Measurements from ENCODE around the gene REPIN1. TPM values are rescaled to one million over a fixed set of nuclear protein-coding genes. Genes with fewer than 3 reads are reported as not detected.

The REPIN1 gene
- polyA plus RNA-seq, 1 donor = 80.7 TPM

DNA sequence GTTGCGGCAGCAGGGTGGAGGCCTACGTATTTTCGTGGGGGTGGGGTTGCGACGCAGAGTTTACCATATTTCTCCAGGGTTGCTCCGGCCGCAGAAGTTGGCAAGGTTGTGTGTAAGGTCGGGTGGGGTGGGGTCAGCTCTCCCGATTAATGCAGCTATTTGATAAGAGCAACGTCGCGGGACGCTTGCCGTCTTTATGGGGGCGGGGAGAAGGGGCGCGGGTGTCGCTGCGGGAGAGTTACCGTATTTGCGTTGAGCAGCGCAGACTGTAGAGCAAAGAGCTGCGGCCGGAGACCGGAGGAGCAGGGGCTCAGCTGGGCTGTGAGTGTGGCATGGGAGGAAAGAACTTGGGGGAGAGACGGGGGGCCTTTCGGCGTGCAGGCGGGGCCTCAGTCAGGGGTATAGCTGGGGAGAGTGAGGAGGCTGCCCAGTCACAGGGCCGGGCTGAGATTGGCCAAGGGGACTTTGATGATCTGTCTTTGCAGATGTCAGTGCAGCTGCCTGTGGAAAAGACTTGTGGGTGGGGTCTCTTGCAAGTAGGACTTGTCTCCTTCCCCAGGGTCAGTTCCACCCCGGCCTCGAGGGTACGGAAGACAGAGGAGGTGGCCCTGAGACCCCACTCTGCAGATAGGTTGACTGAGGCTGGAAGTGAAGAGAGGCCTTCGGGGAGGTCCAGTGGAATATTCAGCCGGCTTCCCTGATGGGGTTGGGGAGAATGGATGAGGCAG lies 37.1 kb downstream of the REPIN1 start:
- no peak for DNase-seq

DNA sequence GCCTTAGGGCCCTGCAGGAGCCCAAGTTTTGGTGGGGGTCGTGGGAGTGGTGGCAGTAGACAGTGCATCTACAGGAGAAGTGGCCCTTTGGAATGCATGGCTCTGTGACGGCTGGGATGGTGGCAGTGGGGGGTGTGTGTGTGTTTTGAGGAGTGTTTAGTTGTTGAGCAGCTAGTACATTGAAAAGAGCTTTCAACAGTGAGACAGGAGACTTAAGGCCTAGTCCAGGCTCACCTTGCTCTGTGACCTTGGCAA lies 37.6 kb downstream of the REPIN1 start:
- no peak for DNase-seq

DNA sequence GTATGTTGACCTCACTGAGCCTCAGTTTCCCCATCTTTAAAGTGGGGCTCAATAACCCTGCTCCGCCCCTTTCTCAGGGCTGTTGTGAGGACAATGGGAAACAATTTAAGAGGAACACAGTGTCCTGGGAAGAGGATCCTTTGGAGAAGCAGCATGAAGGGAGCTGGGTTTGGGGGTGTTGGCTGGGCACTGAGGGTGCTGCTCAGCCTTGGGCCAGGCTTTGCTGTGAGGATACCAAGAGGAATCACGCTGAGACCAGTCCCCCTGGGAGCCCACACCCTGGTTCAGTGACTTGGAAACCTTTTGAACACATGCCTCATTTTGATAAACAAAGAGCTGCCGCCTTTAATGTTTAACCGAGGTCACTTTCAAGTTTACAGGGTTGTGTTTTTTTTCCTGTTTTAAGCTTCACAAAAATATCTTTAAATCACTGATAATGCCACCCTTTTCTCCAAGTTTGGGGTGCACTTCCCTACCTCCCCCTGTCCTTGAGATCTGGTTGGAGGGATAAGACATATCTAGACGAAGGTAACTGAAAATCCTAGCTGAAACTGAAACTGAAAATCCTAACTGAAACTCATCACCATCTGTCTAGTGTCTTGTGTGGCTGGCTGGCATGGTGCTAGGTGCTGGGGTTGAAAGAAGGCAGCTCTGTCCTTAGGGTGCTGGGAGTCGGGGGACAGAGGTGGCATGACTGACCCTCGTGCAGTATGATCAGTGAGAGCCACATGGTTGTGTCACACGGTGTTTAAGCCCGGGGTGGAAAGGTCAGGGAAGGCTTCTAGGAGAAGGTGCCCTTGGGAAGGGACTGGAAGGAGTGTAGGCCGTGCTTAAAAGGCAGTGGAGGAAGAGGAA lies 38.2 kb downstream of the REPIN1 start:
- no peak for DNase-seq

DNA sequence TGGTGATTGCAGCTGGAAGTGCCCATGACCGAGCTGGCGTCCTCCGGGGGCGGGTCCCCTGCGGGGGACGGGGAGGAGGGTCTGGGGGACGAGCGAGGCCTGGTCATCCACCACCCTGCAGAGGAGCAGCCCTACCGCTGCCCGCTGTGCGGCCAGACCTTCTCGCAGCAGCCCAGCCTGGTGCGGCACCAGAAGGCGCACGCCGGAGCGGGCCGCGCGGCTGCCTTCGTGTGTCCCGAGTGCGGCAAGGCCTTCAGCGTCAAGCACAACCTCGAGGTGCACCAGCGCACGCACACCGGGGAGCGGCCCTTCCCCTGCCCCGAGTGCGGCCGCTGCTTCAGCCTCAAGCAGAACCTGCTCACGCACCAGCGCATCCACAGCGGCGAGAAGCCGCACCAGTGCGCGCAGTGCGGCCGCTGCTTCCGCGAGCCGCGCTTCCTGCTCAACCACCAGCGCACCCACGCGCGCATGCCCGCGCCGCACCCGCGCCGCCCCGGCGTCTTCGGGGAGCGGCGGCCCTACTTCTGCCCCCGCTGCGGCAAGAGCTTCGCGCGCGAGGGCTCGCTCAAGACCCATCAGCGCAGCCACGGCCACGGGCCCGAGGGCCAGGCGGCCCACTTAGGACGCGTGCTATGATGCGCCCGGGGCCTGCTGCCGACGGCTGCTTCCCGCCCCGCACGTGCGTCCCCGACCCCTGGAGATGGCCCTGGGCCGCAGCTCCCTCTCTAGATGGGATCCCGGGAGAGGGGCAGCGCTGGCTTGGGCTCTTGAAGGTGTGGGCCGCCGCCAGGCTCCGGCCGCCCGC lies 39.2 kb downstream of the REPIN1 start:
- no peak for DNase-seq

DNA sequence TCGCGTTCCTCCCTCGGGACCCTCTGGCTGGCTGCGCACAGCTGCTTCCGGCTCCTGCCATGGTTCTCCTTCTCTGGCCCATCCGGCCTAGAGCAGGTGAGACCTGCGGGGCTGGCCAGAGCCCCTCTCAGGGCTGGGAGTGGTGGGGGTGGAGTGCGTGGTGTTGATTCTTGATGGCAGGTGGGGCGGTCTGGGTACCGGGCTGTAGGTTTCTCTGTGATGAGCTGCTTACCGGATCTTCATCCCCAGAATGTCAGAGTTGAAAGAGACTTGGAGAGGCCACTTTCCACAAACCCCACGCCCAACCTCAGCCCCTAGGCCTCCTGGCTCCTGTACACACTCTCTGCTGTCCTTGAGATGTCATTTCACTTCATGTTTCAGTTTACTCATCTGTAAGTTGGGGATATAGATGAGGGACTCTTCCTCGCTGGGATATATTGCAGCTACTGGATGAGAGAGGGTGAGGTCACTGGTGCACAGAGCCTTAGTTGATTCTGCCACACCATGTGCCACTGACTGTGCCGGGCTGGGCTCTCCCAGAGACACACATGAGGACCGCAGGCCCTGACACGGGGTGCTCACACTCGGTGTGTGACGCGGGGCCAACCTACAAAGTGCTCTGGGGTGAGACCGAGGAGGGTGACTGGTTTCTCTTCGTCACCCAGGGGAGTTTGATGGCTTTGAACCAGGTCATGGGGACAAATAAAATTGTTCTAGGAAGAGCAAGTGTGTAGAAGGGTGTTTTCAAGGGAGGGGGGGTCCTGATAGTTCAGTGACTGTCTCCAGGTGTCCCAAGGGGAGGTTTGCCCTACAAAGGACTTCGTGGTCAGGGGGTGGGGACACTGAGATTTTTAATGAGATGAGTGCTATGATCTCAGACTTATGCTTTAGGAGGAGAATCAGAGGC lies 40.0 kb downstream of the REPIN1 start:
- DNase-seq = no peak

DNA sequence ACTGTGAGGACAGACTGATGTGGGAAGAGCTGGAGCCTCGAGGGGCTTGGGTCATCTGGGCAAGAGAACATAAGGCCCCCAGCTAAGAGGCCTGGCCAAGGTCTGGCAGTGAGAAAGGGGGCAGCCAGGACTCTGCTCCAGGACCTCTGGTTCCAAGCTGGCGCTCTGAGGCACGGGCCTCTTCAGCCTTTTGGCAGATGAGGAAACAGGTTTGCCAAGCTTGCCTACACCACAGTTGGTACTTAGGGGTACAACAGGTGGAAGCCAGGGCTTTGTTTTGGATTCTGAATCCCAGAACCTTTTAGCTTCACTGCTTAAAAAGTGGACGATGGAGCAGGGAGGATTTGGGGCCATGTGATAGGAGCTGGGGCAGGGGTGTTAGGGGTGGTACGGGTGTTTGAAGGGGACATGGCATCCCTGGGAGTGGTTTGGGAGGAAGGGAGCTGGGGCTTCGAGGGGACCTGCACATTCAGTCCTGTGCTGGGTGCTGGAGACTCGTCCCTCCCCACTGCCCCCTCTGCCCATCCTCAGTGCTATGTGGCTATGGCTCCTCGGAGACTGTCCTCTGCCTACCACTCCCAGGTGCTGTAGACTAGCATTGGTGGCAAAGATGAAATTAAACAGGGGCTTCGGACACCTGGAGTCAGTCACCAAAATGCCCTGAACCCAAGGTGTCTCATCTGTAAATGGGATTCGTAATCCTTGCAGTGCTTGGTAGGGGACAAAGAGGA lies 40.8 kb downstream of the REPIN1 start:
- DNase-seq = no peak

DNA sequence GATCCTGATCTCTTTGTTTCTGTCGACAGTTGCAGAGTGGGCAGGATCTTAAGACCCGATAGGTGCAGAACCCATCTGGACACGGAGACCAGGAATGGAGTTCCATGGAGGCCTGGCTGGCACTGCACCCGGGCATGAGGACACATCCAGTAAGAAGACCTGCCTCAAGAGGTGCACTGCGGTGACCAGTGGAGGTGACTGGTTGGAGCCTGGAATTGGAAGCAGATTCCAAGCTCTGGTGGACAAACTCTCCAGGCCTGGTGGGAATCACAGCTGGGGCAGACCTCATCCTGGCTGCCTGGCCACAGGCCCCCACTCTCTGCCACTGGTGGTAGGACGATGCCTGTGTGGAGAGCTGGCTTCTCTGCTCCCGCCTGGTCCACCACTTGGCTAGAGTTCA lies 41.5 kb downstream of the REPIN1 start:
- no peak for DNase-seq

DNA sequence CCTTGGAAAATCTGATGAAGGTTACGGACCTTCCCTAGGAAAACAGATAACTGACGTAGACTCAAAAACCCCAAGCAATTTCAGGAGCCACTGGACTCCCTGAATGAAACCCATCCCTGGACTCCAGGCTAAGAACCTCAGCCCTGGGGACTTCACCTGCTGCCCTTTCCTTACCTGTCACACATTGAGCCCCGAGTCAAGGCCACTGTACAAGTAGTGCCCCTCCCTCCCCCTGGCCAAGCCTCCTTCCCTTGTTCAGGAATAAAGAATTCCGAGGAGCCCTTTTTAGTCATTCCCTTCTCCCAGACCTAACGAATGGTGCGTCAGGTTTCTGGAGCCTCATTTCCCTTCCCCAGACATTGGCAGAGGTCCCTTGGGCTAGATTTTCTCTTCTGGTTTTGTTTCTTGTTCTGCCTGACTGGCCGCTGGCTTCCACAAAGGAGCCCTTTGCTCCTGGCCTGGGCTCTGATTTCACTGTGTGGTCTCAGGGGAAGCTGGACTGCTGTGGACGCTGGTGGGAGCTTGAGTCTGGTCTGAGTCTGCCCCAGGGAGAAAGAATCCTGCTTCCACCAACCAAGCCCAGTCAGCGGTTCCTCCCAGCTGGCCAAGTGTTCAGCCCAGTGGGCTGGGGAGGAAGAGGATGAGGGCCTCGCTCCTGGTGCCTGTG lies 42.2 kb downstream of the REPIN1 start:
- no peak for DNase-seq

DNA sequence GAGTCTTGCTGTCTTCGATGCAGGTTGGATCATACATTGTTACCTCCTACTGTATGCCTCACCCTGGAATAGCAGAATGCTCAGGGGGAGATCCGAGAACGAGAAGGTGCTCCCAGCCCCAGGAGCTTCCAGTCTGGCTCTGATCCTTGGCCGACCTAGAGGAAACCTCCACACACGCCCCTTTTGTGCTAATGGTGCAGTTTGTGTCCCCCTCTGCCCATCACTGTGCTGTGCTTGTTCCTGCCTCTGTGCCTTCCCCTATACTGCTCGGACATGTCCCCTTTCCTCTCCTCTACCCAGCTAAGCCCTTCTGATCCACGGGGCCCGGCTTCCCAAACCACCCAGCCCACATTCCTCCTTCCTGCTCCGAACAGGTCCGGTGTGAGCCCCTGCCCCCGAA lies 43.0 kb downstream of the REPIN1 start:
- no peak for DNase-seq

DNA sequence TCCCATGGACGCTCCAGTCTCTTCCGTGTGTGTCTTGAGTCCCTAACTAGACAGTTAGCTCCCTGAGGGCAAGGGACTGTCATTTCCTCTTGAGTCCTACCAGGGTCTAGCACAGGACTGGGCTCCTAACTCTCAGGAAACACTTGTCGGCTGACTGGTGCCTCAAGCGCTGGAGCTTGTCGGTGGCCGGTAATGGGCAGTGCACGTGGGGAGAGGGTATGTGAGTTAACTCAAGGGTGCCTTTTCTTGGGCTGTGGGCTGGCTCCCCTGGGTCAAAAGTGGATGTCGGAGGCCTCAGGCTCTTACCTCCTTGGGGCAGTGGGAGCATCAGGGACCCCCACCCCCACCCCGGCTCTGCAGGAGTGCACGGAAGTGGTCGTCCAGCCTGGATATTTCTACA lies 43.4 kb downstream of the REPIN1 start:
- no peak for DNase-seq

DNA sequence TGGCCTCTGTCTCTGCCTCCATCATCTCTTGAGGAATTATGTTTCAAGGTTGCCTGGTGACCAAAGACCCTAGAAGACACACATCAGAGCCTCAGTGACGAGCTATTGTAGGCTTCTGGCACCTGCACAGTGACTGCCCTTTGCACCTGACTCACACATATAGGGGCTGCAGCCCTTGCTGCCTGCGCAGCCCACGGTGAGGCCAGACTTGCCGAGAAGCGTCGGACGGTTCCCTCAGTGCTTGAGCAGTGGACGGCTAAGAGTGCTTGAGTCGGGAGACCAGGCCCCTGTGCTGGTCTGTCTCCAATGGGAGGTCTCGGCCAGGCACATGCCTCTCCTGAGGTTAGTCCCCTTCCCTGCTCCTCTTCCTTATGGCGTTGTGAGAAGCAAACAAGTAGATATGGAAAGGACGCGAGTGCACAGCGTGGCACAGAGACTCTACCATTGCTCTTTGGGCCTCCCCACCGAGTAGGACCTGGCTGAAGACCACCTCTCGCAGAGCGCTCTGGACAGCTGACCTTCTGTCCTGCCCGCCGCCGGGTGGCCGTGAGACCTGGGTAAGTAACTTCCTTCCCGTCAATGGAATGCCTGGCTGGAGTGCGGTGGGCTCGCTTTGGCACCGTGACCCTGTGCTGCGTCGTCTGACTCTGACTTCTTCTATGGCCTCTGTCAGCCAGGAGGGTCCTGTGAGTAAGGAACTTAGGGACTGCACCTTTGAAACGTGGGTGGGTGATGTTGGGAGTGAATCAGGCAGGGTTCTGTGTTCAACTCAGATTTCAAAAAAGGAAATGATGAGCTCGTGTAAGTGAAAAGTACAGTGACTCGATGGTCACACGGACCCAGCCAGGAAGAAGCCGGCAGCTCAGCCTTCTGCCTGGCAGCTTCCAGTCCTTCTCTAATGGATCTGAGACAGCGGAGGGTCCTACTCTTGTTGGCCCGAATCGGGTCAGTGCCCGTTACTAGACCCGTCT lies 44.2 kb downstream of the REPIN1 start:
- no peak for DNase-seq

DNA sequence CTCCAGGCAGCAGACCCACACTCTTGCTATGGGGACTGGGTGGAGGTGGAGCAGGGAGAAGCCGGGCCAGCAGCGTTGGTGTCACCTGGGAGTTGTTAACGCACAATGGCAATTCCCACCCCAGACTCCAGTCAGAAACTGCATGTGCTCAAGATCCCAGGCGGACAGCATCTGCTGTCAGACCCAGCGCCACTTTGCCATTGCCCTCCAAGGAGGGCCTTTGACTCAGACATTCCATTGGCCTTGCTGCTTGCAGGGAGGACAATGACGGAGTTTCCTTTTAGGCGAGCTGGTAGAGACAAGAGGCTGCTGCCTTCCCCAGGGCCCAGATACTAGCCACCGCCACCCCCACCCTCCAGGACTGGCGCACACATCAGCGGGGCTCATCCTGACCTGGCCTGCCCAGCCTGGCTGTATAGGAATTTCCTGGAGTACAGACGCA lies 45.0 kb downstream of the REPIN1 start:
- no peak for DNase-seq

DNA sequence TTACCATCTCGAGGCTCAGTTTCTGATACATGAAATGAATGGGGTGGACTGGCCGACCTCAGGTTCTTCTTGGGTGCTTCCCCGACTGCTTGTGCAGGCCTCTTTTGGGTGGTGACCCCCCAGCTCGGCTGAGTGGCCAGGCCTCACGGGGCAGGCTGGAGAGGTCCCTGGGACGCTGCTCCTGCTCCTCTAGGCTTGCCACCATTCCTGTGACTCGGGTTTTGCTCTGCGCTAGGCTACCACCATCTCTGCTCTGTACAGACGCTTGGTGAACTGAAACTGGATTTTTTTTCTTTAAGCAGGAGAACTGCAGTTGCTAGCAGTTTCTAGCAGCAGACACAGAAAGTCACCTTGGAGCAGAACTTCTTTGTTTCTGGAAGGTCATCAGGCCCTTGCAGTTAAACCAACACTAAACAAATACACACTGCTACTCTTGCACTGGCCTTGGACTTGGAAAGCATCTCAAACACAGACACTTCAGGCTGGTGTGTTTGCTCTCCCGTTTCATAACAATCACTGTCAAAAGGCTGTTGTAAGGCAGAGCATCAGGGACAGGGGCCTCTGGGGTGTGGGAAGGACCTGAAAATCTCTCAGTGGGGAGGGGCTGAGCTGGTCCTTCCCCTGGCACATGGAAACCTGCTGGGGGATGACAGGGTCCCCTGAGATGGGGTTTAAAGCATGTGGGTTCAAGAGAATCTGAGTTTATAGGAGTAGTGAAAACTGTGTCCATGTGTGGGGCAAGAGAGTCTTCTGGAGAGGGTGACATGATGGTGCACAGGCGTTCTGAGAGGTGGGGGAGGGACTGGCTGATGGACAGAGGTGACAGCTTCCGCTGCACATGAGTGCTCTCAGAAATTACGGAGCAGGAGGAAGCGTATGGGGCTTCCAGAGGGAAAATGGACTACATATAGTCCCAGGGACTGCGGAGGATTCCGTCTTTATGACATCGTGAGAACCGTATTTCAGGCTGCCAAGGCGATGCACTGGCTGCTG lies 46.8 kb downstream of the REPIN1 start:
- DNase-seq = no peak

DNA sequence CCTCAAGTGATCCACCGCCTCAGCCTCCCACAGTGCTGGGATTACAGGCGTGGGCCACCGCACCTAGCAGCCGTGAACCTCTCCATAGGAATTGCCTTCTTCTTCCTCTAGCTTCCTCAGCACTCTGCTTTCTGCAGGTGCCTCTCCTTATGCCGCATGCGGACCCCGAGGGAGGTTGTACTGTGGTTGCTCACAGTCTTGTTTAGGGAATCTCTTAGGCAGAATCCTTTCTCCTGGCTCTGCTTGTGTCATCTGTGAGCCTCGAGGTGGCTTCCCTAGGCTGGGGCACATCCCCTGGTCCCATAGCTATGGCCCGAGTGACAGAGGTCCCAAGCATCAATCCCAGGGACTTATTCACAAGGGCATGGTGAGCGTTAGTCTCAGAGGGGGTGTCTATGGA lies 48.6 kb downstream of the REPIN1 start:
- no peak for DNase-seq

DNA sequence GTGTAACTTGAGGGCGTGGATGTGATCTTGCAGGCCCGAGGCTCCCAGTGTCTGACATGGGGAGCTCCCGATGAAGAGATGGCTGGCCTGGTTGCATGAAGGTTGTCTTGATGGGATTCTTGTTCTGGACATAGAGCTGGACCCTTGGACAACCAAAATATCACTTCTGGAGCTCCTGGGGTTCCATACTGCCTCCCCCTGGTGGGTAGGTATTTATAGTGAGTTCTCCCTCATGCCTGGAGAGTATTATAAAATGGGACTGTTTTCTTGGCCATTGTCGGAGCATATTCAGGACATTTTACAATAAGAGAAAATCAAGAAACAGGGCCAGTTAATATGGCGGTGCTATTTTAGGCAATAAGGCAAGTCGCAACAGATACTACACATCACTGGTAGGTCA lies 49.2 kb downstream of the REPIN1 start:
- no peak for DNase-seq

DNA sequence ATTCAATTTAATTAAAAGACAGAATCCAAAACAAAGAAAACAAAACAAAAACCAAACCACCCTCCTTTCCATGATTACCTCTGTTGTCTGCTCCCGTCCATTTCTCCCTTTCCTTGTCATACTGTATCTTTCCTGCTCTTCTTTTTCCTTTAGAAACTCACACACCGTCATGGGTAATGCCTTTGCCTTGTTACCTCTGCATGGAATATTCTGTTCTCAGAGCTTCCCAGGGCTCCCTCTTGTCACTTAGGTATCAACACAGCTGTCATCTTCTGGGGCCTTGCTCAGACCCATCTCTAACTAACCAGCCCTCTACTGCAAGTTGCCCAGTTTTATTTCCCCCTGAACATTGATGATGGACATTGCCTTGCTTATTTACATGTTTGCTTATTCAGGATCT lies 51.6 kb downstream of the REPIN1 start:
- DNase-seq = no peak

DNA sequence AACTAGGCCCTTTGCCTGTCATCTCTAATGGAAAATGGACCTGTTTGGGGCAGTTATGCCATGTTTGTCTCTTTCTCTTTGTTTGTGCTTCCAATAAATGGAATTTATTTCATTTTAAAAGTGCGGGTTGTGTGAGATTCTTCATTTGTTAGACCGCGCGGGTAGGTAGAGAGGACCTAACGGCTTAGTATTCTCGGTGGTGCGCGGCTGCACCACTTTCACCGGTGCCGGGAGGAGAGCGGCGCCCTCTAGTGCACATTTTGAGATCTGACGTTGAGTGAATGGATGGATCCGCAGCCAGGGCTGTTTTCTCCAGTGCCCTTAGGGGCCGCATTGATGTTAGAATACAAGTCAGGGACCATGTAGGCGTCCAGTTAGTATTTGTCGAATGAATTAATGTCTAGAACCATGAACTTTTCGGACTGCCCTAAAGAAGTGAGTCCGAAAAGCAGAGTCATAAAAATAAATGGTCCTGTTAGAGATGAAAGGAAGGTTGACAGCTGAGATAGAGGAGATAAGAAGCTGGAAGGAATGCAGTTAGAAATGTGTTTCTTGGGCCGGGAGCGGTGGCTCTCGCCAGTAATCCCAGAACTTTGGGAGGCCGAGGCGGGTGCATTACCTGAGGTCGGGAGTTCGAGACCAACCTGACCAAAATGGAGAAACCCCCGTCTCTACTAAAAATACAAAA lies 52.5 kb downstream of the REPIN1 start:
- peak; percentile 86 for DNase-seq

DNA sequence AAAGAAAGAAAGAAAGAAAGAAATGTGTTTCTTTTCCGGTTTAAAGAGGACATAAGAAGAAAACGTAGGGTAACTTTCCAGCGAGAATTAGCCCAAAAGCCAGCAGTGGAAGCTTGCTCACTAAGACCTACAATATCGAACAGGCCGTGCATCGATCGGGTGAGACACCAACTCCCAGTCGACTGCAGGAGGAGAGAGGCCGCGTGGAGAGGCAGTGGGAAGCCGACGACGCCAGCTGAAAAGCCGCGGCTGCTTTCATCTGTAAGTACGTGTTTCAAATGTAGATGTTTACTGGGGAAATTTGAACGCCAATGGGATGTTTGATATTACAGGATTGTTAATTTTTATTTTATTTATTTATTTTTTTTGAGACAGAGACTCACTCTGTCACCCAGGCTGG lies 53.2 kb downstream of the REPIN1 start:
- DNase-seq = no peak
